Measurements from ENCODE around the gene ZNF14. TPM values are rescaled to one million over a fixed set of nuclear protein-coding genes. Genes with fewer than 3 reads are reported as not detected.
"Not testable (repeated sequence)": the region's sequence is repeated elsewhere in the genome, so short reads cannot be mapped to it uniquely, and the experiment has no call there.

The ZNF14 gene
- total RNA-seq, 2 donors from 2014 or later, result 9.5 to 9.9 TPM

GRCh38 chr19:19745496-19746285 lies 12.8 kb upstream of the ZNF14 start:
- TF ChIP-seq POLR2AphosphoS5 (IDR thresholded peaks at IDR 0.05) (no peak), POLR2A (IDR thresholded peaks at IDR 0.05) (no peak), CTCF (IDR thresholded peaks at IDR 0.05) (no peak)
- WGBS, result 86% methylated on average over 16 of the region's 17 CpGs

DNA sequence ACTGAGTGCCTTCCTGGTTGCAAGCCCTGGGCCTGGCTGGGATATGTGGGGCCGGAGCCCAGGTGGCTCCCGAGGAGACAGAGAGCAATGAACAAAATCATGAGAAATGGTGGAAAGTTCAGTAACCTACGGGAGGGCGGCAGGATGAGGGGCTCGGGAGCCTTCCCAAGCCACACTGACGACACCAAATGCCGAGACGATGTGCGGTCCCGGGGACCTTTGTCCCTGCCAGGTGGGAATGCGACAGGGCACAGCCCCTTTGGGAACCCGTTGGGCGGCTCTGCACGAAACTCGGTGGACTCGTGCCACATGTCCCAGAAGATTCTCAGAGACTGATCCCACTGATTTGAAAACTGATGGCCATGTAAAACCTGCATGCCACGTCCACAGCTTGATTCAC lies 11.7 kb upstream of the ZNF14 start:
- no peak for DNase-seq (ENCODE audit: low spot score)
- no peaks in the 10 kb centered on the region for H3K36me3 ChIP-seq
- H3K27ac ChIP-seq, result no peak overlapping the region
- 91% methylated on average over 17 of the region's 17 CpGs for WGBS
- no peak overlapping the region for H3K4me3 ChIP-seq
- no peaks in the 10 kb centered on the region for H3K4me1 ChIP-seq (replicated peaks)
- no peaks in the 10 kb centered on the region for H3K27me3 ChIP-seq (replicated peaks; ENCODE audit: insufficient read depth)
- no peaks in the 10 kb centered on the region for H3K9me3 ChIP-seq
- intact Hi-C loops (cut with DNase I), result no loop called here
- TF ChIP-seq POLR2A (IDR thresholded peaks at IDR 0.05) (no peak), CTCF (IDR thresholded peaks at IDR 0.05) (no peak), POLR2AphosphoS5 (IDR thresholded peaks at IDR 0.05) (no peak)

More at GRCh38 chr19:19745496-19746285, 12.8 kb upstream of the ZNF14 start:
- Histone ChIP-seq H3K4me3 (no peak overlapping the region), H3K27me3 (replicated peaks; ENCODE audit: insufficient read depth) (no peaks in the 10 kb centered on the region), H3K27ac (no peak overlapping the region), H3K9me3 (no peaks in the 10 kb centered on the region), H3K4me1 (replicated peaks) (no peaks in the 10 kb centered on the region), H3K36me3 (no peaks in the 10 kb centered on the region)
- intact Hi-C loops (cut with DNase I), result no loop called here
- DNase-seq (ENCODE audit: low spot score), result no peak

DNA sequence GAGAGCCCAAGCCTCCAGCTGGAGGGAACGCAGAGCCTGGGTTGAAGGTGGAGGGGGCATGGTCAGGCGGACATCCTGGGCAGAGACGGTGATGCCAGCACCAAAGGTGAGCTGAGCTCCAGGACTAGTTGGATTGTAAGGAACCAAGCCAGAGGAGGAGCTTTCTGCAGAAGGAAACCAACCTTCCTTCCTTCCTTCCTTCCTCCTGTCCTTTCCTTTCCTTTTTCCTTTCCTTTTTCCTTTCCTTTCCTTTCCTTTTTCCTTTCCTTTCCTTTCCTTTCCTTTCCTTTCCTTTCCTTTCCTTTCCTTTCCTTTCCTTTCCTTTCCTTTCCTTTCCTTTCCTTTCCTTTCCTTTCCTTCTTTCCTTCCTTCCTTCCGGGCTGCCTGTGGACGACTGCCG lies 11.0 kb upstream of the ZNF14 start:
- H3K4me3 ChIP-seq; H3K27ac ChIP-seq; H3K27me3 ChIP-seq (replicated peaks; ENCODE audit: insufficient read depth); H3K4me1 ChIP-seq (replicated peaks); H3K9me3 ChIP-seq; intact Hi-C loops (cut with DNase I); DNase-seq (ENCODE audit: low spot score); H3K36me3 ChIP-seq: not testable (repeated sequence)
- 94% methylated on average over 6 of the region's 6 CpGs for WGBS

DNA sequence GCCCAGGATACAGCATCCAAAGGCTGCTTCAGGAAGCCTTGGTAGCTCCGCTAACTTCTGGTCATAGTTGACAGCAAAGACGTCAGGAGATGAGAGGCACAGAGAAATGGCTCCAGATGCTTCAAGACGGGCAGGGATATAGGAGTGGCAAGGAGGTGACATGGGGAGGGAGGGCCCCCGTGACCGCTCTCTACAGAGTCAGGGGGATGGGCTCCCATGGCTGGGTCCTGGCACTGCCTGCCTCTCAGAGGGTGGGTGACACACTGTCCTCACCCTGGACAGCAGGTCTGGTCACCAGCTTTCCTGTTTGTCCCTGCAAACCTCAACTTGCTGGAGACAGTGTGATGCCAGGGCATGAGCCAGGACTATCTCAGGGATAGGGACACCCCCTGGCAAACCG lies 10.3 kb upstream of the ZNF14 start:
- no peaks in the 10 kb centered on the region for H3K4me1 ChIP-seq (replicated peaks)
- 81% methylated on average over 6 of the region's 6 CpGs for WGBS
- no peaks in the 10 kb centered on the region for H3K9me3 ChIP-seq
- H3K36me3 ChIP-seq, result no peaks in the 10 kb centered on the region
- no peak overlapping the region for H3K4me3 ChIP-seq
- intact Hi-C loops (cut with DNase I), result no loop called here
- DNase-seq (ENCODE audit: low spot score), result no peak
- H3K27ac ChIP-seq, result no peak overlapping the region
- TF ChIP-seq POLR2A (IDR thresholded peaks at IDR 0.05) (no peak), POLR2AphosphoS5 (IDR thresholded peaks at IDR 0.05) (no peak), CTCF (IDR thresholded peaks at IDR 0.05) (no peak)
- no peaks in the 10 kb centered on the region for H3K27me3 ChIP-seq (replicated peaks; ENCODE audit: insufficient read depth)

- Histone ChIP-seq H3K4me3 (no peak overlapping the region), H3K9me3 (no peaks in the 10 kb centered on the region), H3K27ac (no peak overlapping the region), H3K4me1 (replicated peaks) (no peaks in the 10 kb centered on the region), H3K27me3 (replicated peaks; ENCODE audit: insufficient read depth) (no peaks in the 10 kb centered on the region), H3K36me3 (no peaks in the 10 kb centered on the region)
- 81% methylated on average over 9 of the region's 9 CpGs for WGBS
- no peak for DNase-seq (ENCODE audit: low spot score)
- intact Hi-C loops (cut with DNase I), result no loop called here
- TF ChIP-seq CTCF (IDR thresholded peaks at IDR 0.05), result no peak
- no peak for TF ChIP-seq POLR2A (IDR thresholded peaks at IDR 0.05)
- no peak for TF ChIP-seq POLR2AphosphoS5 (IDR thresholded peaks at IDR 0.05)
Observed at GRCh38 chr19:19742773-19743172, 9.9 kb upstream of the ZNF14 start.
